ENCODE measurements around the gene STIP1.
A peak's percentile ranks its signal among the peaks of the same experiment; 100 is the strongest.
"Not testable (repeated sequence)": the region's sequence is repeated elsewhere in the genome, so short reads cannot be mapped to it uniquely, and the experiment has no call there.

STIP1 gene

DNA sequence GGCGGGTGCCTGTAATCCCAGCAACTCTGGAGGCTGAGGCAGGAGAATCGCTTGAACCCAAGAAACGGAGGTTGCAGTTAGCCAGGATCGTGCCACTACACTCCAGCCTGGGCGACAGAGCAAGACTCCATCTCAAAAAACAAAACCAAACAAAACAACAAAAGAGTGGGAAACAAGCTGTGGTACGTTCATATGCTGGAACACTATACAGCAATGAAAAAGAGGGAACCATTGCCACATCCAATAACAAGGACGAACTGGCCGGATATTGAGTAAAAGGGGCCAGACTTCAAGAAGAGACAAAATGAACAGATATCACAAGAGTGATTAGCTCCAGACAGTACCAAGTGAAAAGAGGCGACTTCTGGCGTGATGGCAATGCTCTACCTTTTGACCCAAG lies 24.9 kb upstream of the STIP1 start:
- no peak for DNase-seq

GRCh38 chr11:64162769-64163168 lies 23.2 kb upstream of the STIP1 start:
- not testable (repeated sequence) for DNase-seq

DNA sequence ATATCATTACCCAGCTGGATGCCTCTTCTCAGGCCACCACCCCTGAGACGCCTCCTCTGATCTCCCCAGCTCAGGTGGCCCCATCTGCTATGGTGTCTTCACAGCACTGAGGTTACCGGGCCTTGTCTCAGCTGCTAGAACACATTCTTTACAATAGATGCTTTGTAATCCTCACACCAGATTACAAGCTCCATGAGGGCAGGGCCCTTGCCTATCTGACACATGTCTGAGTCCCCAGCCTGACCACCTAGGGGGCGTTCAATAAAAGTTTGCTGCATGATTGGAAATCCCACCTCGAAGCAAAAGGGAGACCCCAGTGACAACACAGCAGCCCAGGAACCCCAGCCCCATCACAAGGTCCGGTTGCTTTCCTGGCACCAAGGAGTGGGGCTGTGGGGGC lies 22.0 kb upstream of the STIP1 start:
- no peak for DNase-seq

DNA sequence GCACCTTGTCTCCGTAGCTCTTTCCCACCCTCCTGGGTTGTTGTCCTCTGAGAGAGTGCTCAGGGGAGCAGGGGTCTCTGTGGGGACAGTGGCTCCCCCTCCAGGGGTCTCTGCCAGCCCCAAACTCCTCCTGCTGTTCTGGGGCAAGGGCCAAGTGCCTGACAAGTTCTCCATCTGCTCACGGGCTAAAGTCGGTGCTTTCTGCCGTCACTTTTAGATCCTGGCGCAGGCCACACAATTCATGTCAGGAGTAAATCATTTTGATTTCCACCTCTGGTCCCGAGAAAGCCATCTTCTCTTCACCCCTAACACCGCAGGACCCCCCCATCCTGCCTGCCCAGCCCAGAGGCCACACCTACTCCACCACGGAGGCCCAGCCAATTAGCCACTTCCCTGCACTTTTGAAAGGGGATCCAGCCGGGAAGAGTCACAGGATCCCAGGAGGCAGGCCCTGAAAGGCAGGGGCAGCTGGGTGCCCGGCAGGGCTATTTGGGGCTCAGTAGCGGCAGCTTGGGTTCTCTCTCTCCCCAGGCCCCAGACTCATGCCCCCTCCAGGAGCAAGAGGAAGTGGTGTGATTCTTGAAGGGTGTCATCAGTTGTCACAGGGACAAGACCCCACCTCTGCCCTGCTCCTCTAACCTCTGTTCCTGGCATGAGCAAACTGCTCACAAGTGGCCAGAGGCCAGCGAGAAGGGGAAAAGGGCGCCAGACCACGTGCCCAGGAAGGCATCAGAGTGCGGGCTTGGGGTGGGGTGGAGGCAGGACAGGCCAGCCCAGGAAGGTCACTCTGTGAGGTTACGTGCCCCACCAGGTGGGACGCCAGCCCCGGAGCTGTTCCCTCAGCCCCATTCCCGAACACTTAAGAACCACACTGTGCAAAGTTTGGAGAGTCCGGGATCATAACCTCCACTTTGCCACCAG lies 21.3 kb upstream of the STIP1 start:
- DNase-seq = no peak

DNA sequence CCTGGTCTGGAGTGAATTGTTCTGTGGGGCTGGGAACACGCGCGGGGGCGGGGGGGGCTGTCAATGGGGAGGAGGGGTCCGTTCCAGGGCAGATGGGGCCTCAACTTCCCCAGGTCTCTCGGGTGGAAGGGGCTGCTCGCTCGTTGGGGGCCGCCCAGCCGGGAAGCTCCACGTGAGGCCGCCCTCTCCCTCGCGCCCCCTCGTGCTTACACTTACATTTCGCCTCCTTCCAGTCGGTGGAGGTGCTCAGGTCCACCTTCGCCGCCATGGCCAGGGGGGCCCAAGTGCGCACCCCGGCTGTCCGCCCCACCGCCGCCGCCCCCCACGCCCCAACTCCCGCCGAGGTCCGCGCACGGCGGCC lies 20.5 kb upstream of the STIP1 start:
- DNase-seq = peak in 1 of 2 donors; percentile 38

- DNase-seq = peak; percentile 85 to 91
These were observed 19.9 kb upstream of the STIP1 start, which contains the start of gene MACROD1 for GRCh38 chr11:64165842-64166635. Gene MACROD1 (minus strand): TSS chr11:64166113. CDS start chr11:64165994, 119 bp downstream.

- DNase-seq = no peak
These were observed 15.6 kb upstream of the STIP1 start for GRCh38 chr11:64170419-64170818.

DNA sequence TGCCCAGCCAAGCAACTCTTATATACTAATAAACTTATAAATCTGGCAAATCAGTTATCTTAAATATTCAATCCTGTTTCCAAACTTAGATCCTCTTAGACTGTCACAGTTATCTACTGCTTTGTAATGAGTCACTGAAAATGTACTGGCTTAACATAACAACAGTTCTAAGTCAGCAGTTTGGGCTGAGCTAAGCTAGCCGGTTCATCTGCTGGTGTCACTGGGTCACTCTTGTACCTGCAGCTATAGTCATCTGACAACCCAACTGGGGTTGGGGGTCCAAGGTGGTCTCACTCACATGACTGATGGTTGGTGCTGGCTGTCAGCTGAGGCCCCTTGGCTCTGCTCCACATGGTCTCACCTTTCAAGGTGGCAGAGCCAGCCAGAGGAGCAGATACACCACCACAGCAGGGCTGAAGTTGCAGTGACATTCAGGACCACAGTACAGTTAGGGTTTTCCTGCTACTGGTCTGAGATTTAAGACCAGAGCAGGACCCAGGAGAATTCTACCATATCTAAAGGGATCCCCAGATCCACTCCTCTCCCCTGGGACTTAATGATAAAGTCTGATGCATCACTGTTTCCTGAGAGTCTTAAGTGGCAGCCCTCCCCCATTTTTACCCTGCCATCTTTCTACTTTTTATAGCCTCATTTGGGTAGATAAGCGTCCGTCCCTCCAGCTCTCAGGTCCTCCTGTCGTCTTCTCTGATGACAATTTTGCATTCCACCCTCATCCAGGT lies 12.2 kb upstream of the STIP1 start:
- DNase-seq = no peak

GRCh38 chr11:64176751-64177150 lies 9.2 kb upstream of the STIP1 start:
- no peak for DNase-seq

GRCh38 chr11:64178203-64178602 lies 7.8 kb upstream of the STIP1 start:
- no peak for DNase-seq

GRCh38 chr11:64178951-64179639 lies 6.9 kb upstream of the STIP1 start:
- no peak for DNase-seq

GRCh38 chr11:64180891-64181290 lies 5.1 kb upstream of the STIP1 start:
- no peak for DNase-seq

GRCh38 chr11:64181506-64182411 lies 4.2 kb upstream of the STIP1 start:
- peak; percentile 49 to 60 for DNase-seq

DNA sequence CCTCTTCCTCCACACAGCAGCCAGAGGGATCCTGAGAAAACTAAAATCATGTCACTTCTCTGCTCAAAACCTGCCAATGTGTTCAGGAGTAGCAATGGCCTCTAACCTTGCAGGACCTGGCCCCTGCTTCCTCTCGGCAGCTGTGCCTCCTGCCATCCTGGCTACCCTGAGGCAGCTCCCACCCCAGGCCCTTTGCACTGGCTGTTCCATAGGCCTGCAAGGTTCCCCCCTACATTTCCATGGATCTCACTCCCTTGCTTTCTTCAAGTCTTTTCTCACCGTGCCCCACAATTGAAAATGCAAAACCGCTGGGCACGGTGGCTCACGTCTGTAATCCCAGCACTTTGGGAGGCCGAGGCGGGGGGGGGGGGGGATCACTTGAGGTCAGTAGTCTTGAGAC lies 2.1 kb upstream of the STIP1 start:
- DNase-seq = no peak

- no peak for DNase-seq
These were observed 737 bp upstream of the STIP1 start for GRCh38 chr11:64185175-64185692.

- peak; percentile 41 to 48 for DNase-seq
These were observed 658 bp downstream of the STIP1 start for GRCh38 chr11:64186492-64187165.

DNA sequence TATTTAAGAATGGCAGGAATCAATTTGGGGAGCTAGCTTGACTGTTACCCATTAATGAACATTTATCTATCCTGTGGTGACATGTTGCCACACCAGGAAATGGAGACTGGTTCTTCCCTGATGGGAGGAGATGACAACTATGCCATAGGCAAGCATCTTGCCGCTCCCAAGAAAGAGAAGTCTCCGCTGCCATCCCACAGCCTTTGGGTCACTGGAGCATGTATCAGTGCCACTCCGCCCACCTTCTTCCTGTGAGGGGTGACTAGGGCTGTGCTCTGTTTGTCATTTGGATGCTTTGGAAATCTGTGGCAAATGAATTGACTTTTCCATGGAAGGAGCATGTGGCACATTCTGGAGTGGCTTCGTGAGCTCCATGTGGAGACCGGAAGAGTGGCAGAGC lies 6.5 kb downstream of the STIP1 start:
- no peak for DNase-seq

DNA sequence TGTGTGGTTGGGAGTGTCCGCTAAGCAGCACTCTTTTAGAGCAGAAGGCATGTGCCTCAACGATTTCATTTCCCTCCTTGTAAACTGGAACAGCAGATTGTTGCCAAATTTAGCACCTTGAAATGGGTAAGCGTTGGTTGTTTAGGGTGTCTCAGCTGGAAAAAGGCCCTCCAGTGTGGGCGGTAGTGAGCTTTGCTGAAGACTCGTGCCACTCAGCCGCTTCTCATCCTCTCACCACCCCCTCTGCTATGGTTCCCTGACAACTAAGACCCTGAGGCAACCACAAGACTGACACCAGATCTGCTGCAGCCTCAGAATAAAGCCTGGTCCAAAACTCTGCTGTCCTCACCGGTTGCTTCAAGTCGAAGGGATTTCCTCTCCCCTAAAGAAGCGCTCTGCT lies 10.7 kb downstream of the STIP1 start:
- DNase-seq = no peak

DNA sequence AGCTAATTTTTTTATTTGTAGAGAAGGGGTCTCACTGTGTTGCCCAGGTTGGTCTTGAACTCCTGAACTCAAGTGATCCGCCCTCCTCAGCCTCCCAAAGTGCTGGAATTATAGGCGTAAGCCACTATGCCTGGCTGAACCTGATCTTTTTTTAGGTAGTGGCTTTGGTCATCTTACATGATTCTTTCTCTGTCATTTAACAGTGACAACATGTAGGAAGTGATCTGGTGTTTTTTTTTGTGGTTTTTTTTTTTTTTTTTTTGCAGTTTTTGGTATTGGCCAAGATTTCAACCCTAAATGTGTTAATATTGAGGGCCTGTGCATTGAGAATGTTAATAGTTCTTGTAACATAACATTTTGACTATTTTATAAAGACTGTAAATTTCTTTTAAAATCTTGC lies 12.5 kb downstream of the STIP1 start:
- DNase-seq = no peak

- no peak for DNase-seq
These were observed 15.6 kb downstream of the STIP1 start for GRCh38 chr11:64201543-64201942.

DNA sequence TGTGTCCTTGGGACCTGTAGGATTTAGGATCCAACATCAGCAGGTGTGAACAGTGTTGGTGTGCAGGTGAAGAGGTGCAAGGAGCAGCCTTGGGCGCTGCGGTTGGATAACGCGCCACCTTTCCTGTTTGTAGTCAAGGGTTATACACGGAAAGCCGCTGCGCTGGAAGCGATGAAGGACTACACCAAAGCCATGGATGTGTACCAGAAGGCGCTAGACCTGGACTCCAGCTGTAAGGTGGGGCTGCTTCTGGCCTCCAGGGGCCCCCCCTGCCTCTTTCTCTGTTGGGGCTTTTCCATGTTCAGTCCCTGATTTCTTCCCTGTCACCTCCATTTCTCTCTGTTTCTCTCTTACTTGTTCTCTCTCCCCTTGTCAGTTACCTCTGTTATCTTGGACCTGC lies 17.0 kb downstream of the STIP1 start:
- DNase-seq = no peak

Data from stimulated activated CD4-positive, alpha-beta T cell treated with anti-CD3 and anti-CD28 coated beads, Interleukin-2, amount 100 ng/mL, for 24 hours (primary cell).